Lower lobe of right lung (tissue), 2 donors: Measurements from ENCODE around the gene FAM53B. TPM values are rescaled to one million over a fixed set of nuclear protein-coding genes. Genes with fewer than 3 reads are reported as not detected.

Experiments
- ATAC-seq, 2 donors: fragments of 200-7000 bp; cut with Tn5 transposase; one replicate each; pipeline ENCODE4 v1.9.1; 2020 to 2022; ENCODE audit warnings: mild to moderate bottlenecking in 2 of 2, moderate library complexity in 2 of 2
- DNase-seq: peaks from one replicate; pipeline ENCODE4 v3.0.0-alpha.2; 2020
- H3K27ac ChIP-seq: fragments of 200-600 bp; one replicate; pipeline ENCODE4 v1.8.0; 2022
- H3K27me3 ChIP-seq: fragments of 200-600 bp; one replicate; pipeline ENCODE4 v1.8.0; 2022; ENCODE audit warnings: low read depth
- H3K36me3 ChIP-seq: fragments of 200-600 bp; one replicate; pipeline ENCODE4 v1.8.0; 2022; ENCODE audit warnings: mild to moderate bottlenecking
- H3K4me1 ChIP-seq: fragments of 200-600 bp; one replicate; pipeline ENCODE4 v1.8.0; 2022
- H3K4me3 ChIP-seq: fragments of 200-600 bp; one replicate; pipeline ENCODE4 v1.8.0; 2022; ENCODE audit warnings: mild to moderate bottlenecking
- H3K9me3 ChIP-seq: fragments of 200-600 bp; one replicate; pipeline ENCODE4 v1.8.0; 2022
- intact Hi-C: fragments of 100-400 bp; cut with DNase I; formaldehyde crosslinking; loops from one replicate; pipeline ENCODE4 v1.11.0; 2022
- total RNA-seq: library from RNA; stranded (reverse); fragmentation: NEBNext Ultra II Directional; extraction: Animal tissue kit (Norgen Biotek cat#: 25700); gene quantifications from one replicate; pipeline ENCODE4 v1.2.1, GENCODE V29; 2021
- TF ChIP-seq, protein P1 (sequence below): fragments of 200-600 bp; IDR thresholded peaks from one replicate; pipeline ENCODE4 v1.8.0; 2022; ENCODE audit warnings: antibody characterized with exemption, mild to moderate bottlenecking
- donor health status: DM: no; HTN: yes; CAD: no; lungs with severe emphysema.

The FAM53B gene
- total RNA-seq, 1 donor from 2014 or later = 40.7 TPM

DNA sequence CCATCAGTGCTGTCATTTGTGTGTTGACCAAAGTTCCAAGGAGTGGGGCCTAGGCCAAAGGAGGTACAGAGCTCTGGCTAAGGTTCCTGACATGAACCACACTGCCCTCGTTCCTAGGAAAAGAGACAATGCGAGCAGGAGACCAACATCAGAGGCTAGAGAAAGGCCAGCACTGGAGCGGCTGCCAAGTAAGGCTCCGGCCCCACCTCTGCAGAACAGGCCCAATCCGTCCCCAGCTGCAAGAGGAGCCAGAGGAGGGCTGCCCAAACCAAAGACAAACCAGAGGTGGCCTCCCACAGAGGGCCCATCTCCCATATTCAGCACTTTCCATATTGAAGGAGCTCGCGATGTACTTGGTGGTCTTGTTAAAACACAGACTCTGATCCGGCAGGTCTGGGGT, 81.0 kb downstream of the FAM53B start:
- TF ChIP-seq, protein P1, sequence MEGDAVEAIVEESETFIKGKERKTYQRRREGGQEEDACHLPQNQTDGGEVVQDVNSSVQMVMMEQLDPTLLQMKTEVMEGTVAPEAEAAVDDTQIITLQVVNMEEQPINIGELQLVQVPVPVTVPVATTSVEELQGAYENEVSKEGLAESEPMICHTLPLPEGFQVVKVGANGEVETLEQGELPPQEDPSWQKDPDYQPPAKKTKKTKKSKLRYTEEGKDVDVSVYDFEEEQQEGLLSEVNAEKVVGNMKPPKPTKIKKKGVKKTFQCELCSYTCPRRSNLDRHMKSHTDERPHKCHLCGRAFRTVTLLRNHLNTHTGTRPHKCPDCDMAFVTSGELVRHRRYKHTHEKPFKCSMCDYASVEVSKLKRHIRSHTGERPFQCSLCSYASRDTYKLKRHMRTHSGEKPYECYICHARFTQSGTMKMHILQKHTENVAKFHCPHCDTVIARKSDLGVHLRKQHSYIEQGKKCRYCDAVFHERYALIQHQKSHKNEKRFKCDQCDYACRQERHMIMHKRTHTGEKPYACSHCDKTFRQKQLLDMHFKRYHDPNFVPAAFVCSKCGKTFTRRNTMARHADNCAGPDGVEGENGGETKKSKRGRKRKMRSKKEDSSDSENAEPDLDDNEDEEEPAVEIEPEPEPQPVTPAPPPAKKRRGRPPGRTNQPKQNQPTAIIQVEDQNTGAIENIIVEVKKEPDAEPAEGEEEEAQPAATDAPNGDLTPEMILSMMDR = no peak
- intact Hi-C loops = no loop called here
- Histone ChIP-seq H3K27me3 (no peaks in the 10 kb centered on the region), H3K4me1 (peaks cover 51% of the 10 kb centered on the region), H3K36me3 (peaks cover 8% of the 10 kb centered on the region), H3K9me3 (no peaks in the 10 kb centered on the region), H3K27ac (no peak overlapping the region), H3K4me3 (no peak overlapping the region)
- no peak for ATAC-seq
- no peak for DNase-seq

DNA sequence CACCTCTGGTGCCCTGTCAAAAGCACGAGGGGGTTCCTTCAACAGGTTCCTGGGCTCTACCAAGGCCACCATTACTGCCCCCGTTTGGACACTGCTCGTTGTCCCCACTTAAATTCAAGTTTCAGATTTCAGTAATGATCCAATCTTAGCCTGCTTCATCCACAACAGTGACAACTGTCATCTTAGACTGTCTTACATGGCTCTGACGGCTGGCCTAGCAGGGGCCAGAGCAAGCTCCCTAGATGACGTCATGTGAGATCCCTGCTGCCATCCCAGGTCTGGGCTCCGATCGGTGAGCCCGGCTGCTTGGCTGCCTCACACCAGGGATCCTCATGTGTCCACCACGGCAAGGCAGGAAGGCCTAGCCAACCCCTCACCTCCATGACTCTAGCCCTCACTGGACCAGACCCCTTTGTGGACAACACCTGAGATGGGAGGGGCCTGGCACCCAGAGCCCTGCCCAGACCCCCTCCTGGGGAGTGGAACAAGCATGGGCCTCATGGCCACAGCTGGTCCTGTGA, 82.5 kb downstream of the FAM53B start:
- Histone ChIP-seq H3K27me3 (no peaks in the 10 kb centered on the region), H3K4me1 (peaks cover 42% of the 10 kb centered on the region), H3K36me3 (peaks cover 4% of the 10 kb centered on the region), H3K9me3 (no peaks in the 10 kb centered on the region), H3K4me3 (no peak overlapping the region), H3K27ac (no peak overlapping the region)
- ATAC-seq = no peak
- intact Hi-C loops = no loop called here
- TF ChIP-seq, protein P1 = no peak
- no peak for DNase-seq

DNA sequence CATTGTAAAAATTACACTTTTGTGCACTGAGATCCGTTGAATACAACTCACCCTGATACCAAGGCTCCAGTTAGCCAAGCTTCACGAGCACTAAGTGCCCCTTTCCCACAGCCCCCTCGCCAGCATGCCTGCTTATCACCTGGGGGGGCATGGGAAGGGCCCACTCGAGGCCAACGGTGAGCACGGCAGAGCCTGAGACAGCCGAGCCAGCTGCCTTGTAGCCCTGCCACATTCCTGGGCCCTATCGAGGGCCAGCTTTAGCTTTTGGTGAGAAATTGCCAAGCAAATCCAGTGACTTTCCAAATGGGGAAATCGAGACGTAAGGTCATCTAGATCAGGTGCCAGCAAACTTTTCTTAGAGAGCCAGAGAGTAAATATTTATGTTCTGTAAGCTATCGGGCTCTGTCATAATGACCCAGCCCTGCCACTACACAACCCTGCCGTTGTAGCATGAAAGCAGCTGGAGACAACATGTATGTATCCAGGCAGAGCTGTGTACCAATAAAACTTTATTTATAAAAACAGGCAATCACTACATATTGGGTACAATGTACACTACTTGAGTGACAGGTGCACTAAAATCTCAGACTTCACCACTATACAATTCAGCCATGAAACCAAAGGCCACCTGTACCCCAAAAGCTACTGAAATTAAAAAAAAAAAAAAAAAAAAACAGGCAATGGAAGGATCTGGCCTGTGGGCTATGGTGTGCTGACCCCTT, 83.6 kb downstream of the FAM53B start:
- Histone ChIP-seq H3K4me3 (no peak overlapping the region), H3K4me1 (peaks cover 37% of the 10 kb centered on the region), H3K36me3 (peaks cover 2% of the 10 kb centered on the region), H3K27me3 (no peaks in the 10 kb centered on the region), H3K27ac (peak overlapping the region; percentile 36), H3K9me3 (no peaks in the 10 kb centered on the region)
- no peak for DNase-seq
- peak; percentile 24 to 52 for ATAC-seq
- TF ChIP-seq, protein P1 = no peak
- intact Hi-C loops = no loop called here

DNA sequence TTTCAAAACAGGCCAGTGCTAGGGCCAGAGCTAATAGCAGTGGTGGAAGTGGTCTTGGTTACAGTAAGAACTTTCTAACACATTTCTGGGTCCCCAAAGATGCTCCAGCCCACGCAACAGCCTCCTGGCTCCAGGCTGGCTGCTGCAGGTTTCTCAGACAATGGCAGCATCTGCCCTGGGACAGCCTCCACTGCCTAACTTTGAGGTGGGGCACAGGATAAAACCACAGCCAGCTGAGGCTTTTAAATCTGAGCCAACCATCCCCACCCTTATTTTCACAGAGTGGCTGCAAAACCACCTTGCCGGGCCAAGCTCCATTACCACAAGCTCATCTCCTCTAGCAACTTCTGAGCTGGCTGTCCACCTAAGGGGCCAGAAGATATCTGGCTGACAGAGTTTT, 84.8 kb downstream of the FAM53B start:
- DNase-seq (no peak), ATAC-seq (no peak)
- Histone ChIP-seq H3K4me1 (peaks cover 47% of the 10 kb centered on the region), H3K36me3 (peaks cover 2% of the 10 kb centered on the region), H3K27ac (no peak overlapping the region), H3K9me3 (no peaks in the 10 kb centered on the region), H3K27me3 (no peaks in the 10 kb centered on the region), H3K4me3 (no peak overlapping the region)
- intact Hi-C loops = no loop called here
- TF ChIP-seq, protein P1 = no peak

DNA sequence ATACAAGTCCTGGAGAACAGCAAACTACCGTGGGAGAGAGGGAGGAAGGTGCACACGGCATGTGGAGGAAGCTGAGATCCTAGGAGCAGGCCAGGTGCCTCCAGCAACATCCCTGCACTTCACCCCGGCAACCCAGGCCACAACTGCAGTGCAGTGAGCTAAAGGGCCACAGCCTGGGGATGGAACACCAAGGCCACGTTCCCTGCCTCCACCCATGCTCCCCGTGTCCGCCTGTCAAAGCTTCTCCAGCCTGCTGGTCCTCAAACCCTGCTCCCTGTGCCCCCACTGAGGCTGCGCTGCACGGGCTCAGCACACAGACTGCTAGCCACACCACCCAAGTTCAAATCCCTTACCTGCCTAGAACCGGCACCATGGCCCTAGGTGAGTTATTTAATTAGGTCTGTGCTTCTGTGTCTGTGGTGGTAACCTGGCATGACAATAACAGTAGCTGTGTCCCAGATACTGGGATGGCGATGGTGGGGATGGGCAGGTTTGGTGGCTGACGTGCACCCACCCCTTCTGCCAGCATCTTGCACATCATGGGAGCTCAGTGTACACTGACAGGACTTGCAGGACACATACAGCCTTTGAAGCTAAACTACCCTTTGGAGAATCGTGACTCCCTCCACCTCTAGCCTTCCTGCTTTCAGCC, 85.5 kb downstream of the FAM53B start:
- no peaks in the 10 kb centered on the region for H3K27me3 ChIP-seq
- no peaks in the 10 kb centered on the region for H3K9me3 ChIP-seq
- intact Hi-C loops = no loop called here
- ATAC-seq (no peak), DNase-seq (no peak)
- no peak overlapping the region for H3K4me3 ChIP-seq
- H3K36me3 ChIP-seq = no peaks in the 10 kb centered on the region
- H3K27ac ChIP-seq = peak overlapping the region; percentile 31
- TF ChIP-seq, protein P1 = no peak
- H3K4me1 ChIP-seq = peaks cover 53% of the 10 kb centered on the region
